Fibroblast of pulmonary artery (primary cell): Measurements from ENCODE around the gene HIVEP3.
"Not testable (repeated sequence)": the region's sequence is repeated elsewhere in the genome, so short reads cannot be mapped to it uniquely, and the experiment has no call there.

Experiments used
- DNase-seq: peaks from one replicate; pipeline ENCODE4 v3.0.0-alpha.2; 2010; ENCODE audit warnings: low read depth
- H3K4me3 ChIP-seq: replicated peaks from 2 replicates; pipeline ENCODE4 v1.5.1; 2011; ENCODE audit warnings: low read depth, mild to moderate bottlenecking, control low read depth, low read length, moderate library complexity
- CTCF ChIP-seq: IDR thresholded peaks from 2 replicates; pipeline ENCODE4 v1.5.1; 2011; ENCODE audit warnings: mild to moderate bottlenecking, control low read depth, low read length, inconsistent platforms; ENCODE audit errors: missing control alignments

Gene HIVEP3

GRCh38 chr1:41562328-41562727 is 356.4 kb downstream of the HIVEP3 start:
- no peak for DNase-seq
- TF ChIP-seq CTCF: no peak
- H3K4me3 ChIP-seq: no peak overlapping the region

- DNase-seq: no peak
- no peak for TF ChIP-seq CTCF
- no peak overlapping the region for H3K4me3 ChIP-seq
Measured at GRCh38 chr1:41560931-41561330, 357.8 kb downstream of the HIVEP3 start.

GRCh38 chr1:41560496-41560895 is 358.2 kb downstream of the HIVEP3 start:
- TF ChIP-seq CTCF: no peak
- H3K4me3 ChIP-seq: no peak overlapping the region
- no peak for DNase-seq

DNA sequence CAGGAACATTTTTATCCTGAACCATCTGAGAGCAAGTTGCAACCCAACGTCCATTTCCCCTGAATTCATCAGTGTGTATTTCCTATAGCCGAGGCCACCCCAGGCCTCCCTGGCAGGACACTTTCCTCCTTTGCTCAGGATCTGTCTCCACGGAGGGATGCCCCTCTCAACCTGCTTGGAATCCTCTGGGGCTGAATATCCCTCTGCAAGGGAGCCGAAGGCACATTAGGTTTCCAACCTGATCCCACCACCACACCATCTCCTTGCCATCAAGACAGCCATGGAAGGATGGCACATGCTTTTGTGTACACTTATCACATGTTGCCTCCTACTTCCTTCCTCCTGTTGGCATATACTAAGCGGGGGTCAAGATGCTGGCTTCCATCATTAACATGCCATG is 359.4 kb downstream of the HIVEP3 start:
- no peak for TF ChIP-seq CTCF
- DNase-seq: no peak
- H3K4me3 ChIP-seq: no peak overlapping the region

DNA sequence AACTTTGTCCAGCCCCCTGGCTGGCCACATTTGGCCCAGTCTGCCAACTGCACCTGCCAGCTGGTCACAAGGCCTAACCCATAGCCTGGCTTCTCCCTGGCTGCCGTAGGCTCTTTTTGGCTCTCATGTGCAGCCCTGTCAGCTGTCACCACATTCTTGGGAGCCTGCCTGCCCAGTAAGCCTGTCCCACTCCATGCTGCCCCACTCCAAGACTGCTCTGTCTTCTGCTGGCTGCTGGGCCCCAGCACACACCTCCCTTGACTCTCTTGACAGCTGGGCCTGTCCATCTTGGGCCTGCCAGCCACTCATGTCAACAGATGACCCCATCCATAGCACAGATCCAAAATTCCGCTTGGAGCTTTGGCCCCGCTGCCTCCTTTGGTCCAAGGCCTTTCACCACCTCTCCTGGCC is 360.0 kb downstream of the HIVEP3 start:
- TF ChIP-seq CTCF: no peak
- H3K4me3 ChIP-seq: no peak overlapping the region
- no peak for DNase-seq

- DNase-seq: no peak
- no peak for TF ChIP-seq CTCF
- no peak overlapping the region for H3K4me3 ChIP-seq
Measured at GRCh38 chr1:41557751-41558455, 360.8 kb downstream of the HIVEP3 start.

DNA sequence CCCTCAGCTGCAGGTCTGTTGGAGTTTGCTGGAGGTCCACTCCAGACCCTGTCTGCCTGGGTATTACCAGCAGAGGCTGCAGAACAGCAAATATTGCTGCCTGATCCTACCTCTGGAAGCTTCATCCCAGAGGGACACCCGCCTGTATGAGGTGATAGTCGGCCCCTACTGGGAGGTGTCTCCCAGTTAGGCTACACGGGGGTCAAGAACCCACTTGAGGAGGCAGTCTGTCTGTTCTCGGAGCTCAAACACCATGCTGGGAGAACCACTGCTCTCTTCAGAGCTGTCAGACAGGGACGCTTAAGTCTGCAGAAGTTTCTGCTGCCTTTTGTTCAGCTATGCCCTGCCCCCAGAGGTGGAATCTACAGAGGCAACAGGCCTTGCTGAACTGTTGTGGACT is 364.0 kb downstream of the HIVEP3 start:
- DNase-seq, H3K4me3 ChIP-seq: not testable (repeated sequence)
